Progenitor cell of endocrine pancreas (in vitro differentiated cells): Measurements from ENCODE around the gene EXOC2. TPM values are rescaled to one million over a fixed set of nuclear protein-coding genes. Genes with fewer than 3 reads are reported as not detected.
A peak's percentile ranks its signal among the peaks of the same experiment; 100 is the strongest.

Experiments used
- DNase-seq: peaks from one replicate; pipeline ENCODE4 v3.0.0; 2021; ENCODE audit warnings: low spot score; ENCODE audit not compliant: unreplicated experiment
- H3K27ac Mint-ChIP-seq: 2 replicates; pipeline ENCODE4 v1.8.0; 2021; ENCODE audit warnings: mild to moderate bottlenecking, moderate library complexity, mixed read lengths
- H3K27me3 Mint-ChIP-seq: 2 replicates; pipeline ENCODE4 v1.8.0; 2021; ENCODE audit warnings: mixed read lengths
- H3K36me3 Mint-ChIP-seq: 2 replicates; pipeline ENCODE4 v1.8.0; 2022; ENCODE audit warnings: mixed read lengths; ENCODE audit not compliant: insufficient read depth
- H3K4me1 Mint-ChIP-seq: 2 replicates; pipeline ENCODE4 v1.8.0; 2021; ENCODE audit warnings: low read depth, mixed read lengths
- H3K4me3 Mint-ChIP-seq: 2 replicates; pipeline ENCODE4 v1.8.0; 2021; ENCODE audit warnings: low read depth, mild to moderate bottlenecking, moderate library complexity, mixed read lengths
- H3K9me3 Mint-ChIP-seq: 2 replicates; pipeline ENCODE4 v1.8.0; 2021; ENCODE audit warnings: low read depth, mixed read lengths
- total RNA-seq: library from RNA; stranded (reverse); gene quantifications from 2 replicates; pipeline ENCODE4 v1.2.1, GENCODE V29; 2021
- TF ChIP-seq, protein P1 (sequence below): fragments of 200-600 bp; sonication (generic); IDR thresholded peaks from one replicate; pipeline ENCODE4 v1.5.0; 2021; ENCODE audit warnings: antibody characterized with exemption, mild to moderate bottlenecking; ENCODE audit not compliant: unreplicated experiment

EXOC2 gene
- total RNA-seq, 1 donor from 2014 or later, result 24.4 TPM

DNA sequence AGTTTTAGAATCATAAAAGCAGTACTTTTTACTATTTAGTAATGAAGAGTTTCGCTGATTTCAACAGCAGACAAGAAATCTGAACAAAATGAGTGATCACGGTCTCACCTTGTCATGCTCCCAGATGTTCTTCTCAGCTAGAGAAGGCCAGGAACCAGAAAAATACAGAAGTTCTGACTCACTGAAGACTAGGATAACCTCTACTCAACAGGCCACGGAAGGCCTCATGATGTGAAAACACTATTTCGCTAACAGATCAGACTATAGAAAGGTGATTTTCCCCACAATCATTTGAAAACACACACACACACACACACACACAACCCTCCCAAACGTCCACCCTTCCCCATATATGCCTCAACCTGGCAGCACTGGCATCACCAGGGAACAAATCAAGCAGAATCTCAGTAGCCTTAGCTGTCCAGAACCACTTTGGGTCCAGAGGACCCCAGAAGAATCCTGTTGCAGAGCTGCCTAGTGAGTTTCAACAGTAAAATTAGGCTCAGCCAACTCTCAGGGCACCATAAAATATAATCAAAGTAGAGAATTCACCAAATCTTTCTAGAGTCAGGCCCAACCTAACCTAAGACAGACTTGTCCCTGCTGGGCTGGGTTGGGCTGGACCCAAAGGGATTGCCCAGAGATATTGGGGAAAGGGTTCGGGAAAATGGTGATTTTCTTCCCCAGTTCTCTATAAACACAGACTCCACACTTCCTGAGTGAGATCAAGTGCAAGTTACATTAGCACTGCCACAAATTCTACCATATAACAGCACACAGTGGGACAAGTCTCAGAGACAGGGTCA is 7.9 kb downstream of the EXOC2 start:
- peaks cover 11% of the 10 kb centered on the region for H3K4me1 Mint-ChIP-seq
- no peaks in the 10 kb centered on the region for H3K27me3 Mint-ChIP-seq
- DNase-seq, result no peak
- H3K9me3 Mint-ChIP-seq, result no peaks in the 10 kb centered on the region
- H3K4me3 Mint-ChIP-seq, result no peak overlapping the region
- H3K36me3 Mint-ChIP-seq, result peaks cover 1% of the 10 kb centered on the region
- H3K27ac Mint-ChIP-seq, result no peak overlapping the region
- TF ChIP-seq, protein P1, sequence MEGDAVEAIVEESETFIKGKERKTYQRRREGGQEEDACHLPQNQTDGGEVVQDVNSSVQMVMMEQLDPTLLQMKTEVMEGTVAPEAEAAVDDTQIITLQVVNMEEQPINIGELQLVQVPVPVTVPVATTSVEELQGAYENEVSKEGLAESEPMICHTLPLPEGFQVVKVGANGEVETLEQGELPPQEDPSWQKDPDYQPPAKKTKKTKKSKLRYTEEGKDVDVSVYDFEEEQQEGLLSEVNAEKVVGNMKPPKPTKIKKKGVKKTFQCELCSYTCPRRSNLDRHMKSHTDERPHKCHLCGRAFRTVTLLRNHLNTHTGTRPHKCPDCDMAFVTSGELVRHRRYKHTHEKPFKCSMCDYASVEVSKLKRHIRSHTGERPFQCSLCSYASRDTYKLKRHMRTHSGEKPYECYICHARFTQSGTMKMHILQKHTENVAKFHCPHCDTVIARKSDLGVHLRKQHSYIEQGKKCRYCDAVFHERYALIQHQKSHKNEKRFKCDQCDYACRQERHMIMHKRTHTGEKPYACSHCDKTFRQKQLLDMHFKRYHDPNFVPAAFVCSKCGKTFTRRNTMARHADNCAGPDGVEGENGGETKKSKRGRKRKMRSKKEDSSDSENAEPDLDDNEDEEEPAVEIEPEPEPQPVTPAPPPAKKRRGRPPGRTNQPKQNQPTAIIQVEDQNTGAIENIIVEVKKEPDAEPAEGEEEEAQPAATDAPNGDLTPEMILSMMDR, result no peak

DNA sequence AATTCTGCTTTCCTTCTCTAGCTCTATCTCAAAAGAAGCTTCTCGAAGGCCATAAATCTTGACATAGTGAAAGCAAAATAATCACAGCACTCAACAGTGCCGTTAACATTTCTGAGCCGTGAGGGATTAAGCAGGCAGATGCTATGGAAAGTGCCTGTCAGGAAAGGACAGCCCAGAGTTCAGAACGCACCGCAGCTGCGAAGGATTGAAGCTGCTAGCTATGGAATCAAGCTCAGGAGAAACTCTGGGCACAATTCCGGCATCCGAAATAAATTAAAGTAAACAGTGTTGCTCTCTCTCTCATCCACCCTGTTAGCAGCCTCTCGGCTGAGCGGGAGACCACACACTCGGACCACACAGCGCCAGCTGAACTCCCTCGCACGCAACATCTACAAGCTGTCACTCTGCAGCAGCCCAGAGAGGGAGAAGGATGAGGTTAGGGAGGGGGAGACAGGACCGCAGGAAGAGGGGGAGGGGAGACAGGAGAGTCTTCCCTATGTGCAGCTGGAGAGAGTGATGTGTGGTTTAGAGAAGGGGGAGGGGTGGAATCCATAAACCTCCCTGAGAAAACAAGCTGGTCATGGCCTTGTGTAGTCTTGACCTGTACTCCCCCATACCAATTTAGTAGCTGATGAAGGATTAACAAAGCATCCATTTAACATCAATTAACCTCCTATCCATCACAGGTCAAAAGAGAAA is 9.0 kb downstream of the EXOC2 start:
- TF ChIP-seq, protein P1, result no peak
- peak overlapping the region; percentile 38 for H3K27ac Mint-ChIP-seq
- peak overlapping the region; percentile 1 for H3K4me3 Mint-ChIP-seq
- DNase-seq, result no peak
- H3K9me3 Mint-ChIP-seq, result no peaks in the 10 kb centered on the region
- H3K36me3 Mint-ChIP-seq, result no peaks in the 10 kb centered on the region
- peaks cover 11% of the 10 kb centered on the region for H3K4me1 Mint-ChIP-seq
- H3K27me3 Mint-ChIP-seq, result no peaks in the 10 kb centered on the region

DNA sequence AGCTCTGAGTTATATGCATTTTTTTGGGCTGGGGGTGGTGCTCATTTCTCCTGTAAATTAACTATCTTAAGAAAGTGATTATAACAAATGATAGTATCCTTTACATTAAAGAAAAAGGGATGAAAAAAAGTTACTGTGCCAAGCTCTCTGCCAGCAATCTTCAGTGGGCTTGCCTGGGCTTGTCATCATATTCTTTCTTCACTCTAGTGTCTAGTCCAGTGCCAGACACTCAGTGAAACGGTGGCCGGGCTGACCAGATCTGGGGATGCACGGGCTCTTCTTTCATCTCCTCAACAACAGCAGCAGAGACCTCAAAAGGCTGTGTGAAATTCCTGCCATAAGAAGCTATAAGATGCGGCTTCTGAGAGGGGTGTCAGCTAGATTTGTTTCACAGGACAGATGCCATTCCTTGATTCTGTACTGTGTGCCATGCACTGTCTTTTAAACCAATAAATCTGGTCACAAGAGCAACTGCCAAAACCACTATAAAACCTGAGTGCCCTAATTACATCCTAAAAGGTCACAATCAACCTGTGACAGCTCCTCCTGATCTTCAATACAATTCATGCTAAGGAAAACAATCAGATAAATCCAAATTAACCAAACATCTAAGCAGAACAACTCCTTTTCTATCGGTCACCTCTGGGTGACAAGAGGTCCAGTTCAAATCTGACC is 12.1 kb downstream of the EXOC2 start:
- no peak overlapping the region for H3K27ac Mint-ChIP-seq
- H3K9me3 Mint-ChIP-seq, result no peaks in the 10 kb centered on the region
- H3K4me3 Mint-ChIP-seq, result no peak overlapping the region
- peaks cover 11% of the 10 kb centered on the region for H3K4me1 Mint-ChIP-seq
- H3K36me3 Mint-ChIP-seq, result peaks cover 3% of the 10 kb centered on the region
- no peak for DNase-seq
- no peaks in the 10 kb centered on the region for H3K27me3 Mint-ChIP-seq
- TF ChIP-seq, protein P1, result no peak

DNA sequence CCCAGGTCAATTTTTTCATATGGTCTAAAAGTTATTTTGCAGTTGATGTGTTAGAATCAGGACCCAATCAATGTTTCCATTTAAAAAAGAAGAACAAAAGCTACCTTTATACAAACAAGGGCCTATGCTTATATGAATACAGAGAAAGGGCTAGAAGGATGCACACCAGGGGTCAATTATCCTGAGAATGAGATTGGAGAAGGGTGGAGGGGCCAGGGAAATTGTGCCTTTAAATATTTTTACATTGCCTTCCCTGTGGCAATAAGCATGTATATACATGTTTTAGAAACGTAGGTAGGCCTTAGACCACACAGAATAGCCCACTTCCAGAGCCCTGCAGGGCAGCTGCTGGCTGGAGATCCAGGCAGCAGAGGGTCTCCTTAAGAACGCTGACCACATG is 12.7 kb downstream of the EXOC2 start:
- peaks cover 11% of the 10 kb centered on the region for H3K4me1 Mint-ChIP-seq
- H3K4me3 Mint-ChIP-seq, result no peak overlapping the region
- TF ChIP-seq, protein P1, result no peak
- H3K36me3 Mint-ChIP-seq, result peaks cover 3% of the 10 kb centered on the region
- no peaks in the 10 kb centered on the region for H3K9me3 Mint-ChIP-seq
- H3K27me3 Mint-ChIP-seq, result no peaks in the 10 kb centered on the region
- DNase-seq, result no peak
- H3K27ac Mint-ChIP-seq, result peak overlapping the region; percentile 19

DNA sequence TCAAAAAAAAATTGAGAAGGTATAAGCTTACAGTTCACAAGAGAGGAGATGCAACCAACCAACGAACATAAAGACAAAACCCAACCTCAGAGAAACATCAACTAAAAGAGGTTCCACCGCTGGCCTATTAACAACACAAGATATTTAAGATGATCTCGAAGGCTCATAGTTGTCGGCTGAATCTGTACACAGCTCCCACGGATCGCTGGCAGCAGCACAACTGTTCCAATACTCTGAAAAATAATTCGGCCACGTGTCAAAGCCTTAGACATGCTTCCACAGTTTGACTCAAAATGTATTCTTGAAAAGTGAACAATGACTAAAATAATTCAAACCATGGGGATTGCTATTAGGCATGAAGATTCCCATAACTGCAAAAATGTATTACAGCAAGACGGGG is 13.7 kb downstream of the EXOC2 start:
- no peak overlapping the region for H3K4me3 Mint-ChIP-seq
- no peak for DNase-seq
- no peak overlapping the region for H3K27ac Mint-ChIP-seq
- H3K36me3 Mint-ChIP-seq, result peaks cover 3% of the 10 kb centered on the region
- H3K27me3 Mint-ChIP-seq, result no peaks in the 10 kb centered on the region
- no peaks in the 10 kb centered on the region for H3K9me3 Mint-ChIP-seq
- TF ChIP-seq, protein P1, result no peak
- peaks cover 11% of the 10 kb centered on the region for H3K4me1 Mint-ChIP-seq
